Occipital lobe (tissue), 3 donors: ENCODE measurements around the gene HOXC9. TPM values are rescaled to one million over a fixed set of nuclear protein-coding genes. Genes with fewer than 3 reads are reported as not detected.

ENCODE experiments used
- DNase-seq: peaks from one replicate; lab custom pipeline; 2025; lab: John Stamatoyannopoulos, UW
- small RNA-seq: library from RNA; depleted of rRNA; stranded (forward); fragments of <200 nt; gene quantifications from one replicate; pipeline ENCODE3, GENCODE V24; 2014
- total RNA-seq: library from RNA; depleted of rRNA; stranded (reverse); fragments of >200 nt; gene quantifications from one replicate; pipeline ENCODE4 v1.2.3, GENCODE V29; 2014

HOXC9 gene
- total RNA-seq, 1 donor from 2014 or later, result not detected

GRCh38 chr12:54051026-54051842 is 51.3 kb downstream of the HOXC9 start:
- no peak for DNase-seq

- no peak for DNase-seq
Observed at GRCh38 chr12:54051874-54052437, 52.0 kb downstream of the HOXC9 start.

GRCh38 chr12:54052438-54053002 is 52.6 kb downstream of the HOXC9 start:
- no peak for DNase-seq

Small RNA genes within 50 kb of the gene (small RNA-seq; reads per million reads assigned to genes)
- not detected for gene AC012531.3
- gene AC012531.4, result not detected
- not detected for gene HOXC5
- gene MIR196A2, result not detected
- gene MIR615, result not detected
- gene RF01905, result not detected
- not detected for gene RF01906

Other genes with a start within 250 kb of the HOXC9 start
- not detected for gene CISTR, start 248.2 kb upstream of the HOXC9 start, total RNA-seq
- gene HOXC13, start 61.3 kb upstream of the HOXC9 start, total RNA-seq, result not detected
- not detected for gene HOXC12, start 45.3 kb upstream of the HOXC9 start, total RNA-seq
- not detected for gene HOXC11, start 27.0 kb upstream of the HOXC9 start, total RNA-seq
- not detected for gene HOTAIR, start 25.2 kb upstream of the HOXC9 start, total RNA-seq
- not detected for gene HOXC10, start 15.0 kb upstream of the HOXC9 start, total RNA-seq
- gene HOXC8, start 8.8 kb downstream of the HOXC9 start, total RNA-seq, result not detected
- gene HOXC6, start 28.3 kb downstream of the HOXC9 start, total RNA-seq, result not detected
- gene HOXC5, start 32.9 kb downstream of the HOXC9 start, total RNA-seq, result not detected
- gene HOXC4, start 53.7 kb downstream of the HOXC9 start, total RNA-seq, result not detected
- gene SMUG1, start 188.8 kb downstream of the HOXC9 start, total RNA-seq, result 42.0 TPM